HepG2 (cell line): ENCODE measurements around the gene SPRTN. TPM values are rescaled to one million over a fixed set of nuclear protein-coding genes. Genes with fewer than 3 reads are reported as not detected.

Experiments used
- ATAC-seq: fragments of 200-7000 bp; cut with Tn5 transposase; 3 replicates; pipeline ENCODE4 v1.9.1; 2020; ENCODE audit warnings: mild to moderate bottlenecking, moderate library complexity
- BruUV-seq: library from RNA; stranded (reverse); fragments of 400-500 nt; replicated peaks from 2 replicates; lab custom pipeline; 2021; lab: Mats Ljungman, UMichigan
- CTCF ChIA-PET: fragments of 300-600 bp; formaldehyde crosslinking; extraction: SDS; loops from one replicate; lab custom pipeline; 2021; ENCODE audit warnings: low total read pairs, inconsistent platforms, low intra/inter-chr PET ratio; lab: Yijun Ruan, JAX
- POLR2A ChIA-PET: fragments of 350-600 bp; sonication (Branson Sonifier 250); formaldehyde crosslinking; loops from one replicate; lab custom pipeline; 2020; ENCODE audit warnings: antibody characterized with exemption, inconsistent platforms; lab: Yijun Ruan, JAX
- DNase-seq: peaks from one replicate; pipeline ENCODE4 v3.0.0-alpha.2; 2015; ENCODE audit warnings: low spot score
- FAIRE-seq: peaks from 3 replicates; lab custom pipeline; 2011; peaks lifted over from hg19 to GRCh38; lab: Jason Lieb, UNC
- H2AFZ ChIP-seq: one replicate; pipeline ENCODE4 v1.6.1; 2011; ENCODE audit warnings: low read length, inconsistent platforms
- H3K27ac ChIP-seq: fragments of 300-600 bp; 3 replicates; pipeline ENCODE4 v1.8.0; 2011; ENCODE audit warnings: mixed run types, mild to moderate bottlenecking, mixed read lengths, low read length, inconsistent platforms; ENCODE audit not compliant: insufficient read depth; ENCODE audit errors: extremely low read length
- H3K27me3 ChIP-seq, 2 experiments: fragments of 200-600 bp in 1 of 2; 2 replicates in 1 of 2; 3 replicates in 1 of 2; pipeline versions ENCODE4 v1.6.0 to v1.8.0; 2011; ENCODE audit warnings: low read length in 2 of 2, mild to moderate bottlenecking in 2 of 2, moderate library complexity in 2 of 2, inconsistent platforms in 1 of 2; ENCODE audit not compliant: insufficient read depth in 2 of 2, control insufficient read depth in 1 of 2
- H3K36me3 ChIP-seq, 2 experiments: fragments of 200-600 bp in 1 of 2; replicated peaks in 1 of 2; 2 replicates in 1 of 2; 3 replicates in 1 of 2; pipeline versions ENCODE4 v1.5.1 to v1.8.0; 2011; ENCODE audit warnings: low read length in 2 of 2, inconsistent platforms in 1 of 2; ENCODE audit not compliant: insufficient read depth in 2 of 2, control insufficient read depth in 1 of 2
- H3K4me1 ChIP-seq: 2 replicates; pipeline ENCODE4 v1.5.1; 2012; ENCODE audit warnings: low read length, inconsistent platforms; ENCODE audit not compliant: insufficient read depth
- H3K4me2 ChIP-seq: 2 replicates; pipeline ENCODE4 v1.6.0; 2011; ENCODE audit warnings: low read depth, low read length, inconsistent platforms
- H3K4me3 ChIP-seq, 3 experiments: fragments of 200-600 bp in 1 of 3; sonication (generic), shearing (Covaris generic) in 1 of 3; replicated peaks in 1 of 3; 2 replicates each; pipeline ENCODE4 v1.5.1; 2011 to 2016; ENCODE audit warnings: low read length in 3 of 3, inconsistent platforms in 2 of 3, low read depth in 2 of 3, mild to moderate bottlenecking in 2 of 3, control low read depth in 1 of 3, mixed read lengths in 1 of 3; ENCODE audit not compliant: insufficient read depth in 1 of 3
- H3K79me2 ChIP-seq: one replicate; pipeline ENCODE4 v1.6.1; 2011; ENCODE audit warnings: low read length, inconsistent platforms; ENCODE audit not compliant: insufficient read depth
- H3K9ac ChIP-seq: 2 replicates; pipeline ENCODE4 v1.6.0; 2011; ENCODE audit warnings: mild to moderate bottlenecking, low read depth, low read length, inconsistent platforms; ENCODE audit not compliant: insufficient read depth
- H3K9me3 ChIP-seq: 2 replicates; pipeline ENCODE4 v1.5.1; 2012; ENCODE audit warnings: mild to moderate bottlenecking, low read length
- H4K20me1 ChIP-seq: 2 replicates; pipeline ENCODE4 v1.6.0; 2011; ENCODE audit warnings: inconsistent platforms, mild to moderate bottlenecking, low read length, moderate library complexity; ENCODE audit not compliant: insufficient read depth
- CBX2 ChIP-seq, 2 experiments: fragments of 200-600 bp in 1 of 2; sonication (generic); formaldehyde crosslinking in 1 of 2; IDR thresholded peaks; 2 replicates each; pipeline versions ENCODE4 v1.7.0 to v1.8.1; 2018 to 2022; ENCODE audit warnings: low read depth in 2 of 2, low read length in 1 of 2, mild to moderate bottlenecking in 1 of 2, missing genetic modification reagents in 1 of 2
- CEBPB ChIP-seq: IDR thresholded peaks from 2 replicates; pipeline ENCODE4 v1.6.1; 2011; ENCODE audit warnings: low read depth, low read length, improper control_type of control experiment, borderline replicate concordance
- HMG20B ChIP-seq: conservative IDR thresholded peaks from 2 replicates; pipeline ENCODE4 v1.6.1; 2016; ENCODE audit warnings: missing genetic modification reagents, missing compliant biosample characterization
- NFIB ChIP-seq: sonication (generic); formaldehyde crosslinking; IDR thresholded peaks from 2 replicates; pipeline ENCODE4 v1.9.0; 2021; ENCODE audit warnings: missing genetic modification reagents, mild to moderate bottlenecking, borderline replicate concordance
- NRL ChIP-seq: sonication (generic); formaldehyde crosslinking; IDR thresholded peaks from 2 replicates; pipeline ENCODE4 v1.5.0; 2020; ENCODE audit warnings: missing genetic modification reagents, mild to moderate bottlenecking, moderate library complexity, borderline replicate concordance
- REL ChIP-seq: sonication (generic); formaldehyde crosslinking; conservative IDR thresholded peaks from 2 replicates; pipeline ENCODE4 v1.8.0; 2022; ENCODE audit warnings: mild to moderate bottlenecking, missing genetic modification reagents, moderate library complexity
- SP4 ChIP-seq: sonication (generic); formaldehyde crosslinking; IDR thresholded peaks from 2 replicates; pipeline ENCODE4 v1.8.1; 2023; ENCODE audit warnings: mild to moderate bottlenecking, missing genetic modification reagents
- SSRP1 ChIP-seq: IDR thresholded peaks from 2 replicates; pipeline ENCODE4 v1.6.1; 2016; ENCODE audit warnings: control low read depth
- TMF1 ChIP-seq: sonication (generic); formaldehyde crosslinking; IDR thresholded peaks from 2 replicates; pipeline ENCODE4 v1.8.1; 2022; ENCODE audit warnings: low read depth, missing genetic modification reagents
- ZBTB7A ChIP-seq: sonication (generic); formaldehyde crosslinking; IDR thresholded peaks from 2 replicates; pipeline ENCODE4 v1.8.0; 2022; ENCODE audit warnings: mild to moderate bottlenecking, missing genetic modification reagents
- ZNF33A ChIP-seq: sonication (generic); formaldehyde crosslinking; IDR thresholded peaks from 2 replicates; pipeline ENCODE4 v1.5.1; 2020; ENCODE audit warnings: missing genetic modification reagents, mild to moderate bottlenecking, moderate library complexity, borderline replicate concordance
- ZNF577 ChIP-seq: sonication (generic); formaldehyde crosslinking; IDR thresholded peaks from 2 replicates; pipeline ENCODE4 v1.4.0; 2020; ENCODE audit warnings: mild to moderate bottlenecking, low read depth, missing genetic modification reagents, borderline replicate concordance
- WGBS: methylation state at CpG from one replicate; pipeline ENCODE4 v1.1.6; 2017; ENCODE audit warnings: low lambda C conversion rate; 5-methylcytosine and 5-hydroxymethylcytosine counted together
- in situ Hi-C: cut with HindIII; loops from 2 replicates; pipeline ENCODE4 v1.10.0; 2017; ENCODE audit warnings: low pct_unique_long_range_greater_than_20kb; ENCODE audit not compliant: extremely low pct_ligation_motif_present
- intact Hi-C: fragments of 100-400 bp; cut with micrococcal nuclease; formaldehyde crosslinking; loops from one replicate; pipeline ENCODE4 v1.10.0; 2022; ENCODE audit not compliant: unreplicated experiment
- polyA plus RNA-seq, 8 experiments: library from polyadenylated mRNA; depleted of rRNA in 3 of 8; stranded (reverse) in 7 of 8; unstranded in 1 of 8; fragments of >200 nt; fragmentation: Illumina TruSeq in 4 of 8; extraction: Trizol in 4 of 8; gene quantifications; 2 replicates each; pipeline versions ENCODE4 v1.2.1 to v1.2.3, GENCODE V29; 2011 to 2016; ENCODE audit warnings: low read depth in 4 of 8, missing spikeins in 1 of 8, mixed read lengths in 1 of 8; ENCODE audit not compliant: insufficient read depth in 1 of 8
- total RNA-seq, 5 experiments: library from RNA; depleted of rRNA; stranded (reverse); fragments of >200 nt; fragmentation: Illumina TruSeq; extraction: Trizol; gene quantifications; 2 replicates each; pipeline ENCODE4 v1.2.3, GENCODE V29; 2016; ENCODE audit warnings: low read depth in 1 of 5
- TF ChIP-seq, protein P1 (sequence below): sonication (generic); formaldehyde crosslinking; IDR thresholded peaks from 2 replicates; pipeline ENCODE4 v1.4.0; 2020; ENCODE audit warnings: mild to moderate bottlenecking, missing genetic modification reagents
- TF ChIP-seq, protein P2 (sequence below): sonication (generic); formaldehyde crosslinking; IDR thresholded peaks from 2 replicates; pipeline ENCODE4 v1.5.0; 2020; ENCODE audit warnings: missing genetic modification reagents
- TF ChIP-seq, protein P3 (sequence below): sonication (generic); formaldehyde crosslinking; IDR thresholded peaks from 2 replicates; pipeline ENCODE4 v1.4.0; 2020; ENCODE audit warnings: missing genetic modification reagents, mild to moderate bottlenecking, borderline replicate concordance

SPRTN gene
- total and polyA plus RNA-seq, 2 of the 13 experiments (the other 11 are each of a cell fraction or from before 2014, with no cell fraction given): 4.2 to 15.2 TPM

DNA sequence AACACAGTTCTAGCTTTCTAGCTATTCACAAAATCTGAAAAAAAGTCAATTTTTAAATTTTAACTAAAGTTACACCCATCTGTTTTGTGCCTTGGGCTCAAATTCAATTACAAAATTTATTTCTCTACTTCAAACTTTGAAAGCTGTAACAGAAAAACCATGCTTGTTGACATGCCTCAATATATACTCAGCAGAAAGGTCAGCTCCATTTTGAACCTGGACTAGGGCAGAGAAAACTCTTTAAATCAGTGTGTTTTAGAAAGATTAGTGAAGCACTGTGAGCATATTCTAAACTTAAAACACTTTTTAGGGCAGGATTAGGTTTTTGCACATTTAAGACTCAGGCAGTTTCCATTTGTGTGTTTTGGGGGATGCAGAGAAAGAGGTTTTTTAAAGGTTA, 34.4 kb downstream of the SPRTN start:
- BruUV-seq: no TSS peak
- CTCF ChIA-PET: no interaction called here
- Histone ChIP-seq H3K4me3 (no peak overlapping the region), H3K4me2 (no peak overlapping the region), H4K20me1 (peaks cover 38% of the 10 kb centered on the region), H3K79me2 (peaks cover 62% of the 10 kb centered on the region), H3K9ac (no peak overlapping the region), H2AFZ (no peak overlapping the region), H3K27me3 (no peaks in the 10 kb centered on the region; a peak in 1 of 5 replicates), H3K9me3 (no peaks in the 10 kb centered on the region), H3K4me1 (0 out of 2 replicates have a peak, but pooled peaks cover 7% of the 10 kb centered on the region)
- DNase-seq: no peak
- POLR2A ChIA-PET: no interaction called here
- in situ Hi-C loops: no loop called here
- no peak for FAIRE-seq
- no peak for TF ChIP-seq ZNF577 (CRISPR knock-in tag)
- TF ChIP-seq NFIB (CRISPR knock-in tag): no peak
- TF ChIP-seq SSRP1 (CRISPR knock-in tag): no peak
- TF ChIP-seq REL (CRISPR knock-in tag): no peak
- TF ChIP-seq, protein P1, sequence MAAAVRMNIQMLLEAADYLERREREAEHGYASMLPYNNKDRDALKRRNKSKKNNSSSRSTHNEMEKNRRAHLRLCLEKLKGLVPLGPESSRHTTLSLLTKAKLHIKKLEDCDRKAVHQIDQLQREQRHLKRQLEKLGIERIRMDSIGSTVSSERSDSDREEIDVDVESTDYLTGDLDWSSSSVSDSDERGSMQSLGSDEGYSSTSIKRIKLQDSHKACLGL: no peak
- no peak for TF ChIP-seq NRL (CRISPR knock-in tag)
- no peak for TF ChIP-seq CBX2 (IDR thresholded peaks at IDR 0.05; ENCODE audit: low read depth, low read length)
- TF ChIP-seq CBX2 (CRISPR knock-in tag; IDR thresholded peaks at IDR 0.05; ENCODE audit: low read depth): no peak
- no peak for TF ChIP-seq HMG20B (CRISPR knock-in tag)
- TF ChIP-seq, all 625 proteins: peak for 0
- intact Hi-C loops: no loop called here
- no peak overlapping the region for H3K27ac ChIP-seq
- no peak for ATAC-seq
- peaks cover 16 to 56% of the 10 kb centered on the region in 2 experiments for H3K36me3 ChIP-seq

DNA sequence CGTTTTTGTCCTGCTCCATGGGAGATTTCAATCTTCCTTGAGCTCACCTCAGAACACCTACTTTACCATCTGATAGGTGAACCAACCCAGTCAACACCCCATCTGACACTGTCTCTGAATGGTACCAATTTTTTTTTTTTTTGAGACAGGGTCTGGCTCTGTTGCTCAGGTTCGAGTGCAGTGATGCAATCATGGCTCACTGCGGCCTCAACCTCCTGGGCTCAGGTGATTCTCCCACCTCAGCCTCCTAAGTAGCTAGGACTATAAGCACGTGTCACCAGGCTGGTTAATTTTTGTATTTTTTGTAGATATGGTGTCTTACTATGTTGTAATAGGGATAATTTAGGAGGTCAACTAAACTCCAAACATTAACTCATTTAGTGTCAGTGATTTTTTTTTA, 36.3 kb downstream of the SPRTN start:
- no peak overlapping the region for H3K4me2 ChIP-seq
- no TSS peak for BruUV-seq
- no peaks in the 10 kb centered on the region; a peak in 1 of 5 replicates for H3K27me3 ChIP-seq
- no peaks in the 10 kb centered on the region for H3K9me3 ChIP-seq
- DNase-seq (no peak), ATAC-seq (no peak), FAIRE-seq (no peak)
- no peak overlapping the region for H3K4me3 ChIP-seq
- H3K9ac ChIP-seq: no peak overlapping the region
- peaks cover 79% of the 10 kb centered on the region for H3K79me2 ChIP-seq
- ChIA-PET CTCF (no interaction called here), POLR2A (no interaction called here)
- H3K4me1 ChIP-seq: 0 out of 2 replicates have a peak, but pooled peaks cover 8% of the 10 kb centered on the region
- no peak overlapping the region for H3K27ac ChIP-seq
- H2AFZ ChIP-seq: no peak overlapping the region
- intact Hi-C loops (no loop called here), in situ Hi-C loops (no loop called here)
- 91% methylated on average over 4 of the region's 4 CpGs for WGBS
- peaks cover 12 to 39% of the 10 kb centered on the region in 2 experiments for H3K36me3 ChIP-seq
- peaks cover 47% of the 10 kb centered on the region for H4K20me1 ChIP-seq
- TF ChIP-seq SP4 (CRISPR knock-in tag): no peak
- TF ChIP-seq ZBTB7A: no peak
- no peak for TF ChIP-seq CEBPB
- no peak for TF ChIP-seq ZNF33A (CRISPR knock-in tag)
- no peak for TF ChIP-seq TMF1 (CRISPR knock-in tag)
- TF ChIP-seq, protein P2, sequence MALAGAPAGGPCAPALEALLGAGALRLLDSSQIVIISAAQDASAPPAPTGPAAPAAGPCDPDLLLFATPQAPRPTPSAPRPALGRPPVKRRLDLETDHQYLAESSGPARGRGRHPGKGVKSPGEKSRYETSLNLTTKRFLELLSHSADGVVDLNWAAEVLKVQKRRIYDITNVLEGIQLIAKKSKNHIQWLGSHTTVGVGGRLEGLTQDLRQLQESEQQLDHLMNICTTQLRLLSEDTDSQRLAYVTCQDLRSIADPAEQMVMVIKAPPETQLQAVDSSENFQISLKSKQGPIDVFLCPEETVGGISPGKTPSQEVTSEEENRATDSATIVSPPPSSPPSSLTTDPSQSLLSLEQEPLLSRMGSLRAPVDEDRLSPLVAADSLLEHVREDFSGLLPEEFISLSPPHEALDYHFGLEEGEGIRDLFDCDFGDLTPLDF (CRISPR knock-in tag): no peak
- TF ChIP-seq, protein P3, sequence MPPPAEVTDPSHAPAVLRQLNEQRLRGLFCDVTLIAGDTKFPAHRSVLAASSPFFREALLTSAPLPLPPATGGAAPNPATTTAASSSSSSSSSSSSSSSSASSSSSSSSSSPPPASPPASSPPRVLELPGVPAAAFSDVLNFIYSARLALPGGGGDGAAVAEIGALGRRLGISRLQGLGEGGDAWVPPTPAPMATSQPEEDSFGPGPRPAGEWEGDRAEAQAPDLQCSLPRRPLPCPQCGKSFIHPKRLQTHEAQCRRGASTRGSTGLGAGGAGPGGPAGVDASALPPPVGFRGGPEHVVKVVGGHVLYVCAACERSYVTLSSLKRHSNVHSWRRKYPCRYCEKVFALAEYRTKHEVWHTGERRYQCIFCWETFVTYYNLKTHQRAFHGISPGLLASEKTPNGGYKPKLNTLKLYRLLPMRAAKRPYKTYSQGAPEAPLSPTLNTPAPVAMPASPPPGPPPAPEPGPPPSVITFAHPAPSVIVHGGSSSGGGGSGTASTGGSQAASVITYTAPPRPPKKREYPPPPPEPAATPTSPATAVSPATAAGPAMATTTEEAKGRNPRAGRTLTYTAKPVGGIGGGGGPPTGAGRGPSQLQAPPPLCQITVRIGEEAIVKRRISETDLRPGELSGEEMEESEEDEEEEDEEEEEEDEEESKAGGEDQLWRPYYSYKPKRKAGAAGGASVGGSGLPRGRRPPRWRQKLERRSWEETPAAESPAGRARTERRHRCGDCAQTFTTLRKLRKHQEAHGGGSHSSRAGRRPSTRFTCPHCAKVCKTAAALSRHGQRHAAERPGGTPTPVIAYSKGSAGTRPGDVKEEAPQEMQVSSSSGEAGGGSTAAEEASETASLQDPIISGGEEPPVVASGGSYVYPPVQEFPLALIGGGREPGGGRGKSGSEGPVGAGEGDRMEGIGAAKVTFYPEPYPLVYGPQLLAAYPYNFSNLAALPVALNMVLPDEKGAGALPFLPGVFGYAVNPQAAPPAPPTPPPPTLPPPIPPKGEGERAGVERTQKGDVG: no peak
